KG1 (cell line): ENCODE measurements around the gene ADARB2.
"Not testable (repeated sequence)": the region's sequence is repeated elsewhere in the genome, so short reads cannot be mapped to it uniquely, and the experiment has no call there.

Source experiments
- DNase-seq: peaks from one replicate; lab custom pipeline; 2025; lab: John Stamatoyannopoulos, UW

The ADARB2 gene

GRCh38 chr10:1642600-1643160 is 94.6 kb downstream of the ADARB2 start:
- DNase-seq = no peak

DNA sequence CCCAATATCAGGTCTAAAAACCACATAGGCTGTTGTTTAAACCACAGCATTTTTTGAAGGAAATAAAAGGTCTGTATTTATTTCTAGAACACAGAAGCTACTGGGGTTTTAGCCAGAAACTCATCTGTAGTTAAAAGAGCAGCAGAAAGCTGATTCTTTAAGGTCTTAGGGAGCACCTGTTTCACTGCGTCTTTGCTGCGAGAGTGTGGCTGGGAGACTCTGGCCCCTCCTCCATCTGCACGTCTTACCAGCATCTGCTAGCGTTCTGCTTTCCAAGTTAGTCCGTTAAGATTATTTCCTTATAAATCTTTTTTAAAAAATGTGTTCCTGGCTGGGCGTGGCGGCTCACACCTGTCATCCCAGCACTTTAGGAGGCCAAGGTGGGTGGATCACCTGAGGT is 95.9 kb downstream of the ADARB2 start:
- no peak for DNase-seq

DNA sequence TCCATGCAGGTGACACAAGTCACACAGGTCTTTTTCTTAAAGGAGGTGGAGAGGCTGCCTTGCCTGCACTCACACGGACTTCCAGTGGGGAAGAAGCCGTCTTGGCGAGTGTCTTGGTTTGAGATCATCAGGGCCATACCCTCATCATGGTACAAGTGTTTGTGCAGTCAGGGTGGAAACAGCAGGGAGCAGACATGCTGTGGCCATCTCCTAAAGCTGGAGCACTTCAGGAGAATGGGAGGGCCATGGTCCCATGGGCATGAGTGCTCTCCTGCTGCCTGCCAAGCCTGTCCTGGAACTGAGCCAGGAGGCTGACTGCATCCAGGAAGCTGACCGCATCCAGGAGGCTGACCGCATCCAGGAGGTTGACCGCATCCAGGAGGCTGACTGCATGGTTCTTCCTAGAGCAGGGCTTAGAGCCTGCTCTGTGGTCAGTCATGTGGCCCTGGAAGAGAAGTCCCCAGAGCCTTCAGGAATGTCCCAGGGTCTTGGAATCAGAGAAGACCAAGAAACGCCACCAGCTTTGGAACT is 98.4 kb downstream of the ADARB2 start:
- DNase-seq = no peak

GRCh38 chr10:1635340-1635739 is 102.0 kb downstream of the ADARB2 start:
- DNase-seq = no peak

DNA sequence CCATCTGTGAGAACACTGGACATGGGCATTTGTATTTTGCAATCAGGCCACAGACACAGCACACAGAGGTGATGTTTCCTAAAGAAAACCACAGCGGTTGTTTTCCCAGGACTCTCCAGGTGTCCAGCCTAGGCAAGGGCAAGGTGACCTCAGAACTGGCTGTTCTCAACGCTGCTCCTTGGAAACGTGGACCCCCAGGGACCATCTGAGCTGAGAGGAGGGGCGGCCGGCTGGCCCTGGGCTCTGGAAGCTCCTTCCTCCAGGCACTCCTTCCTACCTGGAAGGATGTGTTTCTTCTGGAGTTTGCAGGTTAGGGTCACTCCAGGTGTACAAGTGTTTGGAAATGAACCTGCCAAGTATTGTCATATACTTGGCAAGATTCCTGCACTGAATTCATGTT is 103.1 kb downstream of the ADARB2 start:
- no peak for DNase-seq

- no peak for DNase-seq
These were observed 103.5 kb downstream of the ADARB2 start for GRCh38 chr10:1633783-1634182.

DNA sequence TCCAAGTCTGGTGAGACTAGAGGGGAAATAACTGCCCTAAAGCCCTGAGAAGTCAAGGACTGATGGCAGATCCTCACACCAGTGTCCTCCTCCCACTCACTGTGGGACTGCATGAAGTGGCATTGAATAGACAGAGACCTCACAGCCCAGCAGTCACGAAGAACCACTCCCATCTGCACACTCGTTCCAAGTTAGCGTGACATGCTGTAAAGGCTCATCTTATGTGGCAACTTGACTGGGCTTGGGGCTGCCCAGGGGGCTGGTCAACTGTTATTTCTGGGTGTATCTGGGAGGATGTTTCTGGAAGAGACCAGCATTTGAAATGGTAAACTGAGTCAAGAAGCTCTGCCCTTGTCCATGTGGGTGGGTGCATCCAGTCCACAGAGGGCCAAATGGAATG is 104.7 kb downstream of the ADARB2 start:
- DNase-seq = no peak

GRCh38 chr10:1632141-1632540 is 105.2 kb downstream of the ADARB2 start:
- DNase-seq = no peak

DNA sequence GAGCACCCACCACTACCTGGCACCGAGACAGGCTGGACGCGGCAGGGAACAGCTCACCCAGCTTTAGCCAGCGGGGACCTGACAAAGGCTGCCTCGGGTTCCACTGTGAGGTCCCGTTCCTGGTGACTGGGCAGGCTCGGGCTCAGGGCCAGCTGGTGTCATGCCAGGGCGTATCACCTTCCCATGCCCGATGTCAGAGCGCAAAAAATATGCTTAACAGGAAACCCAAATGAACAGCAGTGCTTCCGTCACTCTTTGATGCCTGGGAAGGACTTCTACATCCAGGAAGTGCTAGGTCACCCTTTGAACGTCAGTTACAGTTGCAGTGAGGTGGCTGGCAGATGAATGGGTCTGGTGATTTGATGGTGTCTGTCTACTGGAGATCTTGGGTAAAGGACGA is 106.0 kb downstream of the ADARB2 start:
- no peak for DNase-seq

DNA sequence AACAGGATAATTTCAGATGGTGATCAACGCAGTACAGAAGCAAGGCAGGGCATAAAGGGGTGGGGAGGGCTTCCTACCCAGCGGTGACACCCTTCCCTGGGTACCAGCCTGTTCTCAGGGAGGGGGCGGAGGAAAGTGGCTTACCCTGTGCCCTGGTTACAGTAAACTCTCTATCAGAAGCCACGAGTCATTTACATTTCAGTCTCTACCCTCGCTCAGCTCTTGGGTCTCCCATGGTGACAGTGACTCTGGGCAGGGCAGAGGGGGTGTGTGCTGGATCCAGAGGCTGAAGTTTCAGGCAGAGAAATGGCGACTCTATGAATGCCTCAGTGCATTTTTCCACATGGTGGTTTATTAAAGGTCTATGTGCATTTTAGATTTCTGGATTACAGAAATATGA is 107.0 kb downstream of the ADARB2 start:
- DNase-seq = no peak

- no peak for DNase-seq
These were observed 107.8 kb downstream of the ADARB2 start for GRCh38 chr10:1629326-1630198.

GRCh38 chr10:1628757-1629156 is 108.6 kb downstream of the ADARB2 start:
- no peak for DNase-seq

- DNase-seq = no peak
These were observed 109.4 kb downstream of the ADARB2 start for GRCh38 chr10:1627945-1628344.

- DNase-seq = no peak
These were observed 110.5 kb downstream of the ADARB2 start for GRCh38 chr10:1626835-1627234.

DNA sequence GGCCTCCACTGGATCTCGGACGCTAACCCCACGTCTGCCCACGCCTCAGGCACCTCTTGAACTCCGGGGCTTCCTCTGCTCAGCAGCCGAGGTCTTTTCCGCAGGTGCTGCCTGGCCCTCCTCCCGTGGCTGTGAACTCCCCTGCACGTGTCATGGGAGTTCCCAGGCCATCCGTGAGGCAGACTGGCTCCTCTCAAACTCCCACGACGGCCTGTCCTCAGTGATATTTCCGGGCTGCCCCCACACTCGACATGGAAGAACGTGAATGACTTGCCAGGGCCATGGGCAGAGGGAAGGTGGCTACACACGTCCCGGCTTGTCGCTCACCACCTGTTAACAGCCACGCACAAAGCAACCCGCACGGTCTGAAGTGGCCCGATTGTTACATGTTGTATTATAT is 110.9 kb downstream of the ADARB2 start:
- no peak for DNase-seq

DNA sequence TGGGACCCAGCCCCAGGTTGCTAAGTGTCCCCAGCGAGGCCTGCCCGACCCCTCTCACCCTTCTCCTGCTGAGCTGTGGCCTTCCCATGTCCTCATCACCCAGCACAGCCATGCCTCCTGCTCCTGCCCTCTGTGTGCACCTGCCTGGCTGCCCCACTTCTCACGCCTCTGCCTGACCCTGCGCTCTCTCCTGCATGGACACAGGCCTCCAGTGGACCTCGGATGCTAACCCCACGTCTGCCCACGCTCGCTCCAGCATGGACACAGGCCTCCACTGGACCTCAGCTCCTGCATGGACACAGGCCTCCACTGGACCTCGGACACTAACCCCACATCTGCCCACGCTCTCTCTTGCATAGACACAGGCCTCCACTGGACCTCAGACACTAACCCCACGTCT is 111.6 kb downstream of the ADARB2 start:
- no peak for DNase-seq

DNA sequence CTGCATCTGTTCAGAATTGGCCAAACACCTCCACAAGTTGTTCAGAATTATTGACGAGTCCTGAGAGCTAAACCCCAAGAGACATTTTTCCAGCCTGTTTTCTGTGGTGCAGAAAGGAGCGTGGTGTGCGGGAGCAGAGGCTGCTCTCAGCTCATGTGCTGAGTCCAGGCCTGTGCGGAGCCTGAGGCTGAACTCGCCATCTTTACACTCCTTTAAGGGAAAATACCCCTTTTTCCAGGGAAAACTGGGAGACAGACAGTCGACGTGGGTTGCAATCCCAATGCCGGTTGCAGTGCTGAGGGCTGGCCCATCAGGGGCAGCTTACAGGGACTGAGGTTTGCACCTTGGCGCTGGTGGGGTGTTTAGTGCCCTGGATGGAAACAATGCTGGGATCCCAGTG is 112.2 kb downstream of the ADARB2 start:
- DNase-seq = no peak

- no peak for DNase-seq
These were observed 113.1 kb downstream of the ADARB2 start for GRCh38 chr10:1624240-1624639.

- no peak for DNase-seq
These were observed 116.5 kb downstream of the ADARB2 start for GRCh38 chr10:1620803-1621202.

DNA sequence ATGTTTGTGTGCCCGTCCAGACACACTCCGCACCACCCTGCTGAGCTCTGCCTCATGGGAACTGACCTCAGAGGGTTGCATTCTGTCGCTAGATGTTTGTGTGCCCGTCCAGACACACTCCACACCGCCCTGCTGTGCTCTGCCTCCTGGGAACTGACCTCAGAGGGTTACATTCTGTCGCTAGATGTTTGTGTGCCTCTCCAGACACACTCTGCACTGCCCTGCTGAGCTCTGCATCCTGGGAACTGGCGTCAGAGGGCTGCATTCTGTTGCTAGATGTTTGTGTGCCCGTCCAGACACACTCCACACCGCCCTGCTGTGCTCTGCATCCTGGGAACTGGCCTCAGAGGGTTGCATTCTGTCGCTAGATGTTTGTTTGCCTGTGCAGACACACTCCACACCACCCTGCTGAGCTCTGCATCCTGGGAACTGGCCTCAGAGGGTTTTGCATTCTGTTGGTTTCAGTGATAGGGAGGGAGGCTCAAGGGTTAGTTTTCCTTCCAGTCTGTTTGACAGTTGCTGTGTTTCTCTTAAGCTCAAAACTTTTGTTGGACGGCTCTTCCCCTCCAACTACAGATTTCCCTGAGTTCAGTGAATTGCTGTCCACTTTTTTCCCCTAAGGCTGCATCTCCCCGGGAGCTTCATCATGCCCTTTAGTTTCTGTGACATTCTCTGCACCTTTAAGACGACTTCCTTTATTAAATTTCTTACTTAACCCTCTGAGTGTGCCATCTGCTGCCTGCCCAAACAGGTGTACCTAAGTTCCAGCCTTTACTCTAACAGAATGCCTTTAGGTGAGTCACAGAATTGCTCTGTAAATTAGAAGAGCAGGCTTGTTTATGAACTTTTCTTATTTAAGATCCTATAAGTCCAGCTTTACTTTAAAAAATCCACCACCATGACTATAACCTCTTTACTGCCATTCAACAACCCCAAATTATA is 119.7 kb downstream of the ADARB2 start:
- DNase-seq = not testable (repeated sequence)

DNA sequence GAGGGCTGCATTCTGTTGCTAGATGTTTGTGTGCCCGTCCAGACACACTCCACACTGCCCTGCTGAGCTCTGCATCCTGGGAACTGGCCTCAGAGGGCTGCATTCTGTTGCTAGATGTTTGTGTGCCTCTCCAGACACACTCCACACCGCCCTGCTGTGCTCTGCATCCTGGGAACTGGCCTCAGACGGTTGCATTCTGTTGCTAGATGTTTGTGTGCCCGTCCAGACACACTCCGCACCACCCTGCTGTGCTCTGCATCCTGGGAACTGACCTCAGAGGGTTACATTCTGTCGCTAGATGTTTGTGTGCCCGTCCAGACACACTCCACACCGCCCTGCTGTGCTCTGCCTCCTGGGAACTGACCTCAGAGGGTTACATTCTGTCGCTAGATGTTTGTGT is 120.6 kb downstream of the ADARB2 start:
- DNase-seq = not testable (repeated sequence)

GRCh38 chr10:1615186-1615954 is 122.0 kb downstream of the ADARB2 start:
- DNase-seq = no peak
